ENCODE results near the gene ZACN. TPM values are rescaled to one million over a fixed set of nuclear protein-coding genes. Genes with fewer than 3 reads are reported as not detected.
A peak's percentile ranks its signal among the peaks of the same experiment; 100 is the strongest.

The ZACN gene
- total RNA-seq, 1 experiment from 2014 or later: 0.09 TPM

GRCh38 chr17:76079535-76079955 lies 563 bp downstream of the ZACN start:
- TF ChIP-seq CTCF (conservative IDR thresholded peaks at IDR 0.05): no peak
- H3K4me3 Mint-ChIP-seq: peak overlapping the region; percentile 41 to 54; a peak in 3 of 5 replicates

More at GRCh38 chr17:76079535-76079955, 563 bp downstream of the ZACN start:
- Histone ChIP-seq H3K4me1 (ENCODE audit: insufficient read depth, low read length) (peaks cover 8% of the 10 kb centered on the region; the same call in 1 of the 2 replicates), H3K79me1 (ENCODE audit: insufficient read depth, low read depth, low read length, poor library complexity, severe bottlenecking) (no peaks in the 10 kb centered on the region), H3T11ph (ENCODE audit: low read length) (no peak overlapping the region), H3K18ac (ENCODE audit: insufficient read length, low read depth, low read length) (no peak overlapping the region), H2BK12ac (ENCODE audit: insufficient read length, low read depth, low read length) (no peak overlapping the region), H3K23me2 (ENCODE audit: insufficient read length, low read depth, low read length, poor library complexity, severe bottlenecking) (peaks cover 22% of the 10 kb centered on the region), H3K14ac (ENCODE audit: insufficient read depth, low read length) (no peak overlapping the region; the same call in 1 of the 2 replicates), H3K9ac (ENCODE audit: extremely low read depth, insufficient read length, low read length) (no peak overlapping the region), H3K9me3 (ENCODE audit: control insufficient read depth, low read depth, low read length) (no peaks in the 10 kb centered on the region), H3K56ac (ENCODE audit: insufficient read length, low read depth, low read length) (no peak overlapping the region), H3K27ac (ENCODE audit: insufficient read length, low read depth, low read length) (no peak overlapping the region), H3K4me2 (ENCODE audit: insufficient read depth, insufficient read length, low read length) (peak overlapping the region; percentile 56), H4K91ac (ENCODE audit: insufficient read length, low read depth, low read length) (no peak overlapping the region), H2BK5ac (ENCODE audit: insufficient read length, low read length) (no peak overlapping the region), H3K79me2 (ENCODE audit: insufficient read depth, low read length) (no peaks in the 10 kb centered on the region), H3K23ac (ENCODE audit: insufficient read length, low read depth, low read length) (no peak overlapping the region), H2AFZ (ENCODE audit: low read length) (no peak overlapping the region), H4K5ac (ENCODE audit: insufficient read length, low read depth, low read length) (no peak overlapping the region), H2AK5ac (ENCODE audit: insufficient read length, low read length) (no peak overlapping the region), H2BK20ac (ENCODE audit: low read depth, low read length, poor library complexity, severe bottlenecking) (no peak overlapping the region), H4K8ac (replicated peaks; ENCODE audit: insufficient read length, low read depth, low read length) (no peak overlapping the region), H2BK120ac (ENCODE audit: low read depth, low read length, poor library complexity, severe bottlenecking) (no peak overlapping the region), H2BK15ac (ENCODE audit: low read depth, low read length) (no peak overlapping the region), H4K20me1 (ENCODE audit: control insufficient read depth, insufficient read depth, insufficient read length) (peaks cover 3% of the 10 kb centered on the region), H3K4ac (ENCODE audit: low read depth, low read length) (no peak overlapping the region), H3K27me3 (ENCODE audit: insufficient read depth, low read length) (peaks cover 47% of the 10 kb centered on the region)
- peak; percentile 34 for DNase-seq
- Mint-ChIP-seq H3K27ac (no peak overlapping the region), H3K4me1 (peaks cover 47 to 58% of the 10 kb centered on the region in 2 experiments), H3K27me3 (ENCODE audit: low read depth) (peaks cover 59% of the 10 kb centered on the region), H3K36me3 (ENCODE audit: insufficient read depth in 1 of 3, low read depth in 3 of 3) (peaks cover 2 to 24% (median 10%) of the 10 kb centered on the region in 3 experiments; a peak in 6 of 7 replicates), H3K9me3 (no peaks in the 10 kb centered on the region; a peak in 2 of 5 replicates)
- no CpG with 5 or more reads among the region's 9 CpGs for WGBS (ENCODE audit: extremely low coverage, insufficient read length, low lambda C conversion rate)
